Measurements from ENCODE around the gene PHLDB2.

PHLDB2 gene

GRCh38 chr3:111910806-111911205, 51.7 kb downstream of the PHLDB2 start:
- in situ Hi-C loops (cut with HindIII; ENCODE audit: low sequenced_read_pairs) = loop anchor here (5.0 kb wide), 1 partner anchor 39 kb away; no protein-coding TSS in a partner anchor
- no peak for TF ChIP-seq CTCF (IDR thresholded peaks at IDR 0.05; ENCODE audit: low read depth, low read length, missing control alignments)
- DNase-seq (ENCODE audit: low read depth) = peak; percentile 32
- no peak overlapping the region for H3K4me3 ChIP-seq (ENCODE audit: low read depth, low read length)

- H3K4me3 ChIP-seq (ENCODE audit: low read depth, low read length) = no peak overlapping the region
- no peak for DNase-seq (ENCODE audit: low read depth)
- in situ Hi-C loops (cut with HindIII; ENCODE audit: low sequenced_read_pairs) = loop anchor here (5.0 kb wide), 1 partner anchor 39 kb away; no protein-coding TSS in a partner anchor
- TF ChIP-seq CTCF (IDR thresholded peaks at IDR 0.05; ENCODE audit: low read depth, low read length, missing control alignments) = no peak
These were observed 52.4 kb downstream of the PHLDB2 start for GRCh38 chr3:111911446-111911845.

DNA sequence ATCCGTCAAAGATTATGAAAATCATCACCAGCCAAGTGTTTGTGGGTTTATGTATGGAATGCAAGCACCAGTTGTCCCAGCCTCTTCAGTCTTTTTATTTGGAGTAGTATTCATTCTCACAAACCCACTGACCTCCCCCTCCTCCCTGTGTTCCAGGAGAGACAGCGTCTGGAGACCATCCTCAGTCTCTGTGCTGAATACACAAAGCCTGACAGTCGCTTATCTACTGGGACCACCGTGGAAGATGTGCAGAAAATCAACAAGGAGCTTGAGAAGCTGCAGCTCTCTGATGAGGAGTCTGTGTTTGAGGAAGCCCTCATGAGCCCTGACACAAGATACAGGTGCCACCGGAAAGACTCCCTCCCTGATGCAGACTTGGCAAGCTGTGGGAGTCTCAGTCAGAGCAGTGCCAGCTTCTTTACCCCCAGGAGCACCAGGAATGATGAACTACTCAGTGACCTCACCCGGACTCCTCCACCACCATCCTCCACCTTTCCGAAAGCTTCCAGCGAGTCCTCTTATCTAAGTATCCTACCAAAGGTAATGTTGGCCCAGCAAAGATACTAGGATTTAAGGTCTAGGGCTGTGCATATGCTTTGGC, 54.2 kb downstream of the PHLDB2 start:
- in situ Hi-C loops (cut with HindIII; ENCODE audit: low sequenced_read_pairs) = loop anchor here (5.0 kb wide), 1 partner anchor 41 kb away; no protein-coding TSS in a partner anchor
- no peak for TF ChIP-seq CTCF (IDR thresholded peaks at IDR 0.05; ENCODE audit: low read depth, low read length, missing control alignments)
- no peak for DNase-seq (ENCODE audit: low read depth)
- H3K4me3 ChIP-seq (ENCODE audit: low read depth, low read length) = no peak overlapping the region

DNA sequence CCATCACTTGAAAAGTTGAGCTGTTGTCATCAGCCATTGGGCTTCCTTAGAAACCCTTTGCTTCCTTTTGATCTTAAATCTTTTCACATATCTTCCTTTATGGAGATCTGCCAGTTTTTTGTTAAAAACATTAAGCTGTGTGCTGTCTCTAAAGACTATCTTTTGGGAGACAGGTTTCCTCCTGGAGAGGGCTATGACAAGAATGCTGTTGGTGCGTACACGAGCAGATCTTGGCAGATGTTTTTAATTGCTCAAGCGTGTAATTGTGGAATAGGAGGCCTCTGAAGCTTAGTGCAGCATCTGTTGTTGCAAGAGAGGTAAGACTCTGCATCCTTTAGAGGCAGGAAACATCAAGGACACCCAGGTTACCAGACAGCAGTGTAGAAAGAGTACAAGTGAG, 56.8 kb downstream of the PHLDB2 start:
- no peak overlapping the region for H3K4me3 ChIP-seq (ENCODE audit: low read depth, low read length)
- TF ChIP-seq CTCF (IDR thresholded peaks at IDR 0.05; ENCODE audit: low read depth, low read length, missing control alignments) = no peak
- in situ Hi-C loops (cut with HindIII; ENCODE audit: low sequenced_read_pairs) = loop anchor here (5.0 kb wide), 1 partner anchor 51 kb away; no protein-coding TSS in a partner anchor
- DNase-seq (ENCODE audit: low read depth) = peak; percentile 67

- DNase-seq (ENCODE audit: low read depth) = no peak
- in situ Hi-C loops (cut with HindIII; ENCODE audit: low sequenced_read_pairs) = loop anchor here (5.0 kb wide), 1 partner anchor 50 kb away; no protein-coding TSS in a partner anchor
- TF ChIP-seq CTCF (IDR thresholded peaks at IDR 0.05; ENCODE audit: low read depth, low read length, missing control alignments) = no peak
- no peak overlapping the region for H3K4me3 ChIP-seq (ENCODE audit: low read depth, low read length)
These were observed 58.2 kb downstream of the PHLDB2 start for GRCh38 chr3:111917300-111917699.

DNA sequence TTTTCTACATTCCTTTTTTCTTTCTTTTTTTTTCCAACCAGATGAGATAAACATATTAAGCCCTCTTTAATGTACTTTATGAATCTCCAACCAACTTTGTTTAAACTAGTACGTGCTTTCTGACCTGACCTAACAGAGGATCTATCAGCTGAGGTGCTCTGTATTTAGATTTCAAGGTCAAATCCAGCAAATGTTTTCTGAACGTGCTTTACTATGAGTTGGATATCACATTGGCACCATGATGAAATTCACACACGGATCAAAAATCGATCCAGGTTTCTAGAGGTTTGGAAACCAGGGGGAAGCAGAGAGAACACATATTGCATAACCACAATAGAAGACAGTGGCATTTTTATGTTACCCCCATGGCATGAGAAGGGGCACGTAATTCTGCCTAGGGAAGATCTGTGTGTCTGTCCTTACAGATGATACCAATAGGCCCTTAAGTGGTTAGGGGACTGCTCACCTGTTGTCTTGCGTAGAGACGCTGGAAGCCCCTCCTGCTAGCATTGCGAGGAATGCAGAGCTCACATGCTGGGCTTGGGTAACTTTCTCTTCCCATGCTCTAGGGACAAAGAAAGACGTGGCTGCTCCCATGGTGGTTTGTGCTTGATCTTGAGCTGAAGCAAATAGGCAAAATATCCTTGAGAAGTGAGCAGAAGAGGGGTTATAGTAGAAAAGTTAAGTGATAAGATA, 60.5 kb downstream of the PHLDB2 start:
- DNase-seq (ENCODE audit: low read depth) = no peak
- in situ Hi-C loops (cut with HindIII; ENCODE audit: low sequenced_read_pairs) = loop anchor here (5.0 kb wide), 1 partner anchor 48 kb away; no protein-coding TSS in a partner anchor
- H3K4me3 ChIP-seq (ENCODE audit: low read depth, low read length) = no peak overlapping the region
- TF ChIP-seq CTCF (IDR thresholded peaks at IDR 0.05; ENCODE audit: low read depth, low read length, missing control alignments) = no peak
